K562 (cell line): ENCODE data around the gene CEND1. TPM values are rescaled to one million over a fixed set of nuclear protein-coding genes. Genes with fewer than 3 reads are reported as not detected.

Experiments
- ATF1 ChIP-seq, 2 experiments: fragments of 450-650 bp in 1 of 2; IDR thresholded peaks; 2 replicates each; pipeline ENCODE4 v1.6.1; 2016; ENCODE audit warnings: missing compliant biosample characterization in 1 of 2, missing genetic modification characterization in 1 of 2
- CCNT2 ChIP-seq: IDR thresholded peaks from 2 replicates; pipeline ENCODE4 v1.6.1; 2011; ENCODE audit warnings: borderline replicate concordance, low read depth, mild to moderate bottlenecking, moderate library complexity, mixed read lengths, low read length; ENCODE audit not compliant: insufficient read length; ENCODE audit errors: extremely low read depth
- NFXL1 ChIP-seq: fragments of 450-650 bp; formaldehyde crosslinking; IDR thresholded peaks from 2 replicates; pipeline ENCODE4 v1.4.0; 2021; ENCODE audit warnings: mild to moderate bottlenecking
- RBFOX2 ChIP-seq: fragments of 200-400 bp; formaldehyde crosslinking; IDR thresholded peaks from 2 replicates; pipeline ENCODE4 v1.6.1; 2017; ENCODE audit warnings: low read depth, mild to moderate bottlenecking, low read length, moderate library complexity
- SOX6 ChIP-seq: fragments of 450-650 bp; IDR thresholded peaks from 2 replicates; pipeline ENCODE4 v1.6.1; 2014; ENCODE audit warnings: mild to moderate bottlenecking
- TARDBP ChIP-seq: fragments of 450-650 bp; IDR thresholded peaks from 2 replicates; pipeline ENCODE4 v1.6.1; 2016
- polyA plus RNA-seq, 8 experiments: library from polyadenylated mRNA; depleted of rRNA in 4 of 8; stranded (reverse) in 5 of 8; unstranded in 3 of 8; fragments of >200 nt; fragmentation: Nextera tagmentation in 2 of 8; fragmentation: Illumina TruSeq in 1 of 8; extraction: Ambion mirVana in 2 of 8; extraction: Trizol in 1 of 8; gene quantifications; 2 replicates each; pipeline versions ENCODE4 v1.2.1 to v1.2.3, GENCODE V29; 2011 to 2014; ENCODE audit warnings: inconsistent platforms in 1 of 8, missing spikeins in 1 of 8
- total RNA-seq, 7 experiments: library from RNA; depleted of rRNA in 6 of 7; stranded (reverse); fragments of >200 nt in 6 of 7; fragmentation: Illumina TruSeq in 2 of 7; extraction: Trizol in 2 of 7; gene quantifications; 2 replicates each; pipeline versions ENCODE4 v1.2.1 to v1.2.3, GENCODE V29; 2011 to 2021; ENCODE audit warnings: low replicate concordance in 1 of 7
- TF ChIP-seq, protein P1 (sequence below): fragments of 200-600 bp; sonication (generic); IDR thresholded peaks from one replicate; pipeline ENCODE4 v1.6.1; 2012; ENCODE audit warnings: mild to moderate bottlenecking, low read depth, low read length, inconsistent platforms
- TF ChIP-seq, protein P2 (sequence below), 3 experiments: IDR thresholded peaks in 2 of 3; conservative IDR thresholded peaks in 1 of 3; 2 replicates each; pipeline ENCODE4 v1.5.1; 2011 to 2012; ENCODE audit warnings: low read length in 3 of 3, mild to moderate bottlenecking in 3 of 3, control low read depth in 2 of 3, improper control_type of control experiment in 1 of 3, inconsistent platforms in 1 of 3, low read depth in 1 of 3, mixed read lengths in 1 of 3, moderate library complexity in 1 of 3; ENCODE audit not compliant: insufficient read depth in 2 of 3

CEND1 gene
- total and polyA plus RNA-seq, 9 of the 15 experiments (the other 6 are each of a cell fraction or from before 2014, with no cell fraction given): 0.13 to 0.18 (median 0.16) TPM; not detected in 6

DNA sequence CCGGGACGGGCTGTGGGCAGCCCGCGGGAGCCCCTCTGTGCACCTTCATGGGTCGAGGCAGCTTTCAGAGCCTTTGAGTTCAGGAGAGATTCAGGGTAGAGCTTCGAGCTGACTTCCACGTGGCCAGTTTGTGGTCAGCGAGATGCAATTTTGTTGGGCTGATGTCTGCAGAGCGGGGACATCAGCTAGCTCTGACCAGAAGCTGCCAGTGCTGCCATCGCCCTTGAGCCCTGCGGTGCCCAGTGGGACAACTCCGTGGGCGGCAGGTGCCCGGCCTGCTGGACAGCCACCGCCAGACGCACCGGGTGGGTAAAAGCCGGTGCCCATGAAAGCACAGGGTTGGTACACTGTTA is 41.9 kb downstream of the CEND1 start (continued):
- TF ChIP-seq, protein P1, sequence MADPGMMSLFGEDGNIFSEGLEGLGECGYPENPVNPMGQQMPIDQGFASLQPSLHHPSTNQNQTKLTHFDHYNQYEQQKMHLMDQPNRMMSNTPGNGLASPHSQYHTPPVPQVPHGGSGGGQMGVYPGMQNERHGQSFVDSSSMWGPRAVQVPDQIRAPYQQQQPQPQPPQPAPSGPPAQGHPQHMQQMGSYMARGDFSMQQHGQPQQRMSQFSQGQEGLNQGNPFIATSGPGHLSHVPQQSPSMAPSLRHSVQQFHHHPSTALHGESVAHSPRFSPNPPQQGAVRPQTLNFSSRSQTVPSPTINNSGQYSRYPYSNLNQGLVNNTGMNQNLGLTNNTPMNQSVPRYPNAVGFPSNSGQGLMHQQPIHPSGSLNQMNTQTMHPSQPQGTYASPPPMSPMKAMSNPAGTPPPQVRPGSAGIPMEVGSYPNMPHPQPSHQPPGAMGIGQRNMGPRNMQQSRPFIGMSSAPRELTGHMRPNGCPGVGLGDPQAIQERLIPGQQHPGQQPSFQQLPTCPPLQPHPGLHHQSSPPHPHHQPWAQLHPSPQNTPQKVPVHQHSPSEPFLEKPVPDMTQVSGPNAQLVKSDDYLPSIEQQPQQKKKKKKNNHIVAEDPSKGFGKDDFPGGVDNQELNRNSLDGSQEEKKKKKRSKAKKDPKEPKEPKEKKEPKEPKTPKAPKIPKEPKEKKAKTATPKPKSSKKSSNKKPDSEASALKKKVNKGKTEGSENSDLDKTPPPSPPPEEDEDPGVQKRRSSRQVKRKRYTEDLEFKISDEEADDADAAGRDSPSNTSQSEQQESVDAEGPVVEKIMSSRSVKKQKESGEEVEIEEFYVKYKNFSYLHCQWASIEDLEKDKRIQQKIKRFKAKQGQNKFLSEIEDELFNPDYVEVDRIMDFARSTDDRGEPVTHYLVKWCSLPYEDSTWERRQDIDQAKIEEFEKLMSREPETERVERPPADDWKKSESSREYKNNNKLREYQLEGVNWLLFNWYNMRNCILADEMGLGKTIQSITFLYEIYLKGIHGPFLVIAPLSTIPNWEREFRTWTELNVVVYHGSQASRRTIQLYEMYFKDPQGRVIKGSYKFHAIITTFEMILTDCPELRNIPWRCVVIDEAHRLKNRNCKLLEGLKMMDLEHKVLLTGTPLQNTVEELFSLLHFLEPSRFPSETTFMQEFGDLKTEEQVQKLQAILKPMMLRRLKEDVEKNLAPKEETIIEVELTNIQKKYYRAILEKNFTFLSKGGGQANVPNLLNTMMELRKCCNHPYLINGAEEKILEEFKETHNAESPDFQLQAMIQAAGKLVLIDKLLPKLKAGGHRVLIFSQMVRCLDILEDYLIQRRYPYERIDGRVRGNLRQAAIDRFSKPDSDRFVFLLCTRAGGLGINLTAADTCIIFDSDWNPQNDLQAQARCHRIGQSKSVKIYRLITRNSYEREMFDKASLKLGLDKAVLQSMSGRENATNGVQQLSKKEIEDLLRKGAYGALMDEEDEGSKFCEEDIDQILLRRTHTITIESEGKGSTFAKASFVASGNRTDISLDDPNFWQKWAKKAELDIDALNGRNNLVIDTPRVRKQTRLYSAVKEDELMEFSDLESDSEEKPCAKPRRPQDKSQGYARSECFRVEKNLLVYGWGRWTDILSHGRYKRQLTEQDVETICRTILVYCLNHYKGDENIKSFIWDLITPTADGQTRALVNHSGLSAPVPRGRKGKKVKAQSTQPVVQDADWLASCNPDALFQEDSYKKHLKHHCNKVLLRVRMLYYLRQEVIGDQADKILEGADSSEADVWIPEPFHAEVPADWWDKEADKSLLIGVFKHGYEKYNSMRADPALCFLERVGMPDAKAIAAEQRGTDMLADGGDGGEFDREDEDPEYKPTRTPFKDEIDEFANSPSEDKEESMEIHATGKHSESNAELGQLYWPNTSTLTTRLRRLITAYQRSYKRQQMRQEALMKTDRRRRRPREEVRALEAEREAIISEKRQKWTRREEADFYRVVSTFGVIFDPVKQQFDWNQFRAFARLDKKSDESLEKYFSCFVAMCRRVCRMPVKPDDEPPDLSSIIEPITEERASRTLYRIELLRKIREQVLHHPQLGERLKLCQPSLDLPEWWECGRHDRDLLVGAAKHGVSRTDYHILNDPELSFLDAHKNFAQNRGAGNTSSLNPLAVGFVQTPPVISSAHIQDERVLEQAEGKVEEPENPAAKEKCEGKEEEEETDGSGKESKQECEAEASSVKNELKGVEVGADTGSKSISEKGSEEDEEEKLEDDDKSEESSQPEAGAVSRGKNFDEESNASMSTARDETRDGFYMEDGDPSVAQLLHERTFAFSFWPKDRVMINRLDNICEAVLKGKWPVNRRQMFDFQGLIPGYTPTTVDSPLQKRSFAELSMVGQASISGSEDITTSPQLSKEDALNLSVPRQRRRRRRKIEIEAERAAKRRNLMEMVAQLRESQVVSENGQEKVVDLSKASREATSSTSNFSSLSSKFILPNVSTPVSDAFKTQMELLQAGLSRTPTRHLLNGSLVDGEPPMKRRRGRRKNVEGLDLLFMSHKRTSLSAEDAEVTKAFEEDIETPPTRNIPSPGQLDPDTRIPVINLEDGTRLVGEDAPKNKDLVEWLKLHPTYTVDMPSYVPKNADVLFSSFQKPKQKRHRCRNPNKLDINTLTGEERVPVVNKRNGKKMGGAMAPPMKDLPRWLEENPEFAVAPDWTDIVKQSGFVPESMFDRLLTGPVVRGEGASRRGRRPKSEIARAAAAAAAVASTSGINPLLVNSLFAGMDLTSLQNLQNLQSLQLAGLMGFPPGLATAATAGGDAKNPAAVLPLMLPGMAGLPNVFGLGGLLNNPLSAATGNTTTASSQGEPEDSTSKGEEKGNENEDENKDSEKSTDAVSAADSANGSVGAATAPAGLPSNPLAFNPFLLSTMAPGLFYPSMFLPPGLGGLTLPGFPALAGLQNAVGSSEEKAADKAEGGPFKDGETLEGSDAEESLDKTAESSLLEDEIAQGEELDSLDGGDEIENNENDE: no peak
- TF ChIP-seq SOX6 (no peak), ATF1 (CRISPR knock-in tag; IDR thresholded peaks at IDR 0.05) (no peak), ATF1 (tag; IDR thresholded peaks at IDR 0.05) (no peak), NFXL1 (CRISPR knock-in tag) (no peak), RBFOX2 (peak; percentile 64; the same call in 1 of the 2 replicates), TARDBP (no peak), CCNT2 (peak; percentile 7)
- TF ChIP-seq, protein P2, sequence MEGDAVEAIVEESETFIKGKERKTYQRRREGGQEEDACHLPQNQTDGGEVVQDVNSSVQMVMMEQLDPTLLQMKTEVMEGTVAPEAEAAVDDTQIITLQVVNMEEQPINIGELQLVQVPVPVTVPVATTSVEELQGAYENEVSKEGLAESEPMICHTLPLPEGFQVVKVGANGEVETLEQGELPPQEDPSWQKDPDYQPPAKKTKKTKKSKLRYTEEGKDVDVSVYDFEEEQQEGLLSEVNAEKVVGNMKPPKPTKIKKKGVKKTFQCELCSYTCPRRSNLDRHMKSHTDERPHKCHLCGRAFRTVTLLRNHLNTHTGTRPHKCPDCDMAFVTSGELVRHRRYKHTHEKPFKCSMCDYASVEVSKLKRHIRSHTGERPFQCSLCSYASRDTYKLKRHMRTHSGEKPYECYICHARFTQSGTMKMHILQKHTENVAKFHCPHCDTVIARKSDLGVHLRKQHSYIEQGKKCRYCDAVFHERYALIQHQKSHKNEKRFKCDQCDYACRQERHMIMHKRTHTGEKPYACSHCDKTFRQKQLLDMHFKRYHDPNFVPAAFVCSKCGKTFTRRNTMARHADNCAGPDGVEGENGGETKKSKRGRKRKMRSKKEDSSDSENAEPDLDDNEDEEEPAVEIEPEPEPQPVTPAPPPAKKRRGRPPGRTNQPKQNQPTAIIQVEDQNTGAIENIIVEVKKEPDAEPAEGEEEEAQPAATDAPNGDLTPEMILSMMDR (IDR thresholded peaks at IDR 0.05 in 2 of 3, conservative IDR thresholded peaks at IDR 0.05 in 1 of 3; ENCODE audit: insufficient read depth in 2 of 3, low read depth in 1 of 3, low read length in 3 of 3): no peak
